GM19452 (cell line): ENCODE results near the gene ADPGK.
"Not testable (repeated sequence)": the region's sequence is repeated elsewhere in the genome, so short reads cannot be mapped to it uniquely, and the experiment has no call there.

Experiments
- ATAC-seq: cut with Tn5 transposase; IDR thresholded peaks from one replicate; pipeline ENCODE4 v1.9.1; 2021; ENCODE audit not compliant: unreplicated experiment

The ADPGK gene

DNA sequence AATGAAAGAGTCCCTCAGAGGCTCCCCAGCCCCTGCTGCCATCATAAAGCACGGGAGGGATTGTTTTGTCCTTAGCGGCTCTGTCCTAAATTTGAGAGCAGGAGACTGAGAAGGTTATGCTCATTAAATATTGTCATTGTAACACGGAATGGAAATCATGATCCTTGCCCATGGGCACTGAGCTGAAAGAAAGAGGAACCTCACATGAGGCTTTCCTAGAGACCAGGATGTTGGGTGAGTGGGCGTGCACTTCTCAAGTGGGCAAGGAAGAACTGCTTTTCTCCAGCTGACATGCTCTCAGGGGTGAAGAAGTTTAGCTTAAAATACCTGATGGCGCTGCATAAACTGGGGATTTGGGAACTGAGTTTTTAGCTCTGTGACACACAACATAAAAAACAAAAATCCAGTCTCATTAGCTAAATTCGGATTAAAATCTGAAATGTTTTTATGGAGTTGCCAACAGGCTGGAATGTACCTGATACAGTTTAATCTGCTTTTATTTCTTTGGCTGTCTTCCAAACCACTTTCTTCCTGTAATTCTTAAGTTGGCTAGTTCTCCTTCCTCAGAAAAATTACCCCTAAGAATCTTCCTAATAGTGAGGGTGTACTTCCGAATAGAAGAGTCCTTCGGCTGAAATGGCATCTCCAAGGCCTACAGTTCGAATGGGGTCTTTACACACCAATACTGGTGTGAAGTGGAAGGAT is 31.7 kb downstream of the ADPGK start:
- ATAC-seq, result no peak

GRCh38 chr15:72749700-72750099 is 33.9 kb downstream of the ADPGK start:
- no peak for ATAC-seq

- ATAC-seq, result peak; percentile 91
Observed at GRCh38 chr15:72740219-72740618, 43.3 kb downstream of the ADPGK start.

DNA sequence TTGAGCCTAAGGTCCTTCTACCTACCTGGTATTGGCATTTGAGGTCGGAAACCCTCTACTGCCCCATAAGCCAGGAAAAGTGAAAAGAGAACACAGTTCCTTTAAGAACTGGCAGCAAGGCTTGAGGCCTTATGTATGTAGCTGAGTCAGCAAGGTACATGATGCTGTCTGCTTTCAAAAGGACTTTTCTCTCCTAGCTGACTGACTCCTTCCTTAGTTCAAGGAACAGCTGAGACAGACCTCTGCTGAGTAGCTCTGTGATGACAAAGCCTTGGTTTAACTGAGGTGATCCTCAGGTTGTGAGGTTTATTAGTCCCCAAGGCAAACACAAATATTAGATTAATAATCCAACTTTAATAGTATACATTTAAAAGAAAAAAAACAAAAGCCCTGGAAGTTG is 45.8 kb downstream of the ADPGK start:
- ATAC-seq, result no peak

GRCh38 chr15:72737061-72737460 is 46.5 kb downstream of the ADPGK start:
- no peak for ATAC-seq

DNA sequence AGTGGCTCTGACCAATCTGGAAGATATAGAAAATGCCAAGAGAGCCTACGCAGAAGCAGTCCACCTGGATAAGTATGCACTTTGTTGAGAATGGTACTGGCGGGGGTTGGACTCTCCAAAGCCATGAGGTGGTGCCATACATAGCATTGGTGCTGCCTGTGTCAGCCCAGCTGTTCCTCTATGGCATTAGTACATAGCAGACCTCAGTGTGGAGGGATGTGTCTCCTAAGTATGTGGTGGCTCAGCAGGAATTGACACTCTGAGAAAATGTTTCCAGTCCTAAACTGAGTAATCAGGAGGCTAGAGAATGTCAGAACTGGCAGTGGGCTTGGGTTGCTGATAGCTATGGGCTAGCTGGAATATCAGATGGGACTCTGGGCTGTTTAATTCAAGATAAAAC is 48.4 kb downstream of the ADPGK start:
- ATAC-seq, result no peak

- no peak for ATAC-seq
Observed at GRCh38 chr15:72733941-72734738, 49.4 kb downstream of the ADPGK start.

GRCh38 chr15:72732516-72732915 is 51.0 kb downstream of the ADPGK start:
- no peak for ATAC-seq

- ATAC-seq, result no peak
Observed at GRCh38 chr15:72732086-72732485, 51.5 kb downstream of the ADPGK start.

DNA sequence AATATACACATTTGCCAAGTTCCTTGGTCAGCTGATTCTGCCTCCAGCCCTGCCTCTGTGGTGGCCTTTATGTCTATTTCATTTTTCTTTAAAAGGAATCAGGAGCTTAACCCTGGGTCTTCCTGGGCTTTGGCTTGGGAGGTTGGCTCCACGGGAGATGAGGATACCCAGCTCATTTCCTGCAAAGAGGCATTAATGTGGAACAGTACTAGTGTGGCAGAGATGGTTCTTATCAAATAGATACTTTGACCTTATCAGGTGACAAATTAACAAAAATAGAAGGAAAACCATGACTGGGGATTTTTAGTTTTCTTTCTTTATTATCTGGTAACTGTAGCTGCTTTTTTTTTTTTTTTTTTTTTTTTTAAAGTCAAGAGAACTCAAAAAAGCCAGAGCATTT is 54.7 kb downstream of the ADPGK start:
- no peak for ATAC-seq

GRCh38 chr15:72728249-72728648 is 55.3 kb downstream of the ADPGK start:
- not testable (repeated sequence) for ATAC-seq

GRCh38 chr15:72727154-72727553 is 56.4 kb downstream of the ADPGK start:
- no peak for ATAC-seq

GRCh38 chr15:72725851-72726250 is 57.7 kb downstream of the ADPGK start:
- not testable (repeated sequence) for ATAC-seq

DNA sequence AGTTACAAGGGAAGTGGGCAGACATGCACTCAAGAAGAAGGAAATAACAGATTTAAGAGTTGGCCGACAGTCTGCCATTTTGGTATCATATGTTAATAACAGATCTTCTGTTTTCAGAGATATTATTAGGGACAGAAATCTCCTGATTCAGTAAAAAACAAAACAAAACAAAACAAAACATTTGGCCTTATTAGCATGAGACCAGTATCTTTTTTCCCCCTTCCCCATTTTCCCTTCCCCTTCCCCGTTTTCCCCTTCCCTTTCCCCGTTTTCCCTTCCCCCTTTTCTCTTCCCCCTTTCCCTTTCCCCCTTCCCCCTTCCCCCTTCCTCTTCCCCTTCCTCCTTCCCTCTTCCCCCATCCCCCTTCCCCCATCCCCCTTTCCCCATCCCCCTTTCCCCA is 58.1 kb downstream of the ADPGK start:
- no peak for ATAC-seq

- no peak for ATAC-seq
Observed at GRCh38 chr15:72724028-72724427, 59.5 kb downstream of the ADPGK start.

- ATAC-seq, result no peak
Observed at GRCh38 chr15:72722071-72722696, 61.4 kb downstream of the ADPGK start.

DNA sequence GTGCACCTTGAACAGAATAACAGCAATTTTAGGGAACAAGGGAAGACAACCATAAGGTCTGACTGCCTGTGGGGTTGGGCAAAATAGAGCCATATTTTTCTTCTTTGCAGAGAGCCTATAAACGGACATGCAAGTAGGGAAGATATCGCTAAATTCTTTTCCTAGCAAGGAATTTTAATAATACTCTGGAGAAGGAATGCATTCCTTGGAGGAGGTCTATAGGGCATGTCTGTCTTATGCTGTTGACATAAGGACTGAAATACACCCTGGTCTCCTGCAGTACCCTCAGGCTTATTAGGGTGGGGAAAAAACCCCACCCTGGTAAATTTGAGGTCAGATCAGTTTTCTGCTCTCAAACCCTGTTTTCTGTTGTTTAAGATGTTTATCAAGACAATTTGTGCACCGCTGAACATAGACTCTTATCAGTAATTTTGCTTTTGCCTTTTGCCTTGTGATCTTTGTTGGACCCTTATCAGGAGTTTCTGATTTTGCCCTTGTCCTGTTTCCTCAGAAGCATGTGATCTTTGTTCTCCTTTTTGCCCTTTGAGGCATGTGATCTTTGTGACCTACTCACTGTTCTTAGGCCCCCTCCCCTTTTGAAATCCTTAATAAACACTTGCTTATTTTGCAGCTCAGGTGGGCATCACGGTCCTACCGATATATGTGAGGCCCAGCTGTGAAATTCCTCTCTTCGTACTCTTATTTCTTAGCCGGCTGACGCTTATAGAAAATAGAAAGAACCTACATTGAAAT is 74.8 kb downstream of the ADPGK start:
- not testable (repeated sequence) for ATAC-seq

GRCh38 chr15:72706266-72706665 is 77.3 kb downstream of the ADPGK start:
- ATAC-seq, result no peak
